Esophagus squamous epithelium (tissue), 4 donors: ENCODE data around the gene VWA5A.

ENCODE experiments used
- POLR2A ChIP-seq, 4 donors: fragments of 450-650 bp; IDR thresholded peaks; one replicate each; pipeline ENCODE4 v1.6.1; 2017; ENCODE audit warnings: antibody characterized with exemption in 4 of 4, mild to moderate bottlenecking in 4 of 4, moderate library complexity in 3 of 4
- TF ChIP-seq, protein P1 (sequence below), 6 experiments: fragments of 450-650 bp in 4 of 6; fragments of 200-600 bp in 2 of 6; sonication (generic) in 2 of 6; IDR thresholded peaks; one replicate each; pipeline ENCODE4 v1.5.1; 2016 to 2019; ENCODE audit warnings: antibody characterized with exemption in 6 of 6, mild to moderate bottlenecking in 4 of 6, moderate library complexity in 4 of 6

DNA sequence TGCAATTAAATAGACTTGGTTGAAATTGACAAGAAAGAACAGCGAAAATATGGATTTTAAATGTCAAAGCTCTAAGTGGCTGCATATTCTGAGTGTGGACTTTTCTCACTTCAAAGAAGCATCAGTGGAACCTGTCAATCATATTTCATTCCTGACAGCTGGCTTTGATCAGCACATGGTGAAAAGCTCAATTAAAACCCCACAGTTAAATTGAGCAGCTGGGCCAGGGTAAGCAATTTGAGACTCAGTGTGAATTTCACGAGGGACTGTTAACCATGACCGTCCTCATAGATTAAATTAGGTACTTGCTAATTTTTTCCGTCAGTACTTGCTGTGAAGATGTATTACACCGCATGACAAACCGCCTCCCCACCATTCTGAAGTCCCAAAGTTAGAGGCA is 56.9 kb downstream of the VWA5A start:
- TF ChIP-seq, protein P1, sequence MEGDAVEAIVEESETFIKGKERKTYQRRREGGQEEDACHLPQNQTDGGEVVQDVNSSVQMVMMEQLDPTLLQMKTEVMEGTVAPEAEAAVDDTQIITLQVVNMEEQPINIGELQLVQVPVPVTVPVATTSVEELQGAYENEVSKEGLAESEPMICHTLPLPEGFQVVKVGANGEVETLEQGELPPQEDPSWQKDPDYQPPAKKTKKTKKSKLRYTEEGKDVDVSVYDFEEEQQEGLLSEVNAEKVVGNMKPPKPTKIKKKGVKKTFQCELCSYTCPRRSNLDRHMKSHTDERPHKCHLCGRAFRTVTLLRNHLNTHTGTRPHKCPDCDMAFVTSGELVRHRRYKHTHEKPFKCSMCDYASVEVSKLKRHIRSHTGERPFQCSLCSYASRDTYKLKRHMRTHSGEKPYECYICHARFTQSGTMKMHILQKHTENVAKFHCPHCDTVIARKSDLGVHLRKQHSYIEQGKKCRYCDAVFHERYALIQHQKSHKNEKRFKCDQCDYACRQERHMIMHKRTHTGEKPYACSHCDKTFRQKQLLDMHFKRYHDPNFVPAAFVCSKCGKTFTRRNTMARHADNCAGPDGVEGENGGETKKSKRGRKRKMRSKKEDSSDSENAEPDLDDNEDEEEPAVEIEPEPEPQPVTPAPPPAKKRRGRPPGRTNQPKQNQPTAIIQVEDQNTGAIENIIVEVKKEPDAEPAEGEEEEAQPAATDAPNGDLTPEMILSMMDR (IDR thresholded peaks at IDR 0.05): no peak
- TF ChIP-seq POLR2A (IDR thresholded peaks at IDR 0.05): no peak
